Liver (tissue), 3 donors: Measurements from ENCODE around the gene ZC3H12D.

Experiments used
- CTCF ChIP-seq: fragments of 150-350 bp; IDR thresholded peaks from 2 replicates; pipeline ENCODE4 v1.5.1; 2017; ENCODE audit warnings: improper control_type of control experiment, low read depth, low read length; ENCODE audit not compliant: missing input control
- RAD21 ChIP-seq, 2 donors: IDR thresholded peaks; 2 replicates each; pipeline ENCODE4 v1.6.1; 2016; ENCODE audit warnings: antibody characterized with exemption in 2 of 2, mild to moderate bottlenecking in 2 of 2
- TAF1 ChIP-seq: conservative IDR thresholded peaks from 2 replicates; pipeline ENCODE4 v1.6.1; 2016; ENCODE audit warnings: antibody characterized with exemption, mild to moderate bottlenecking
- donor health status: healthy.
- donor health status: healthy.

- no peak for TF ChIP-seq CTCF
- no peak for TF ChIP-seq RAD21 (IDR thresholded peaks at IDR 0.05)
- no peak for TF ChIP-seq TAF1
Observed at GRCh38 chr6:149501201-149501600, 16.4 kb upstream of the ZC3H12D start.
